CD4-positive, alpha-beta T cell treated with Interleukin-15 for 4 hours (primary cell): ENCODE data around the gene ZNF536.
"Not testable (repeated sequence)": the region's sequence is repeated elsewhere in the genome, so short reads cannot be mapped to it uniquely, and the experiment has no call there.

Experiments
- DNase-seq: peaks from one replicate; pipeline ENCODE4 v3.0.0-alpha.2; 2020; ENCODE audit warnings: low spot score

The ZNF536 gene

GRCh38 chr19:30419568-30420180 is 47.5 kb downstream of the ZNF536 start:
- DNase-seq: no peak

GRCh38 chr19:30420316-30420715 is 48.1 kb downstream of the ZNF536 start:
- DNase-seq: no peak

- no peak for DNase-seq
These were observed 48.7 kb downstream of the ZNF536 start for GRCh38 chr19:30420881-30421280.

GRCh38 chr19:30421571-30421970 is 49.4 kb downstream of the ZNF536 start:
- no peak for DNase-seq

- DNase-seq: no peak
These were observed 51.3 kb downstream of the ZNF536 start for GRCh38 chr19:30423481-30423880.

GRCh38 chr19:30425885-30426838 is 54.0 kb downstream of the ZNF536 start:
- no peak for DNase-seq

- DNase-seq: no peak
These were observed 54.7 kb downstream of the ZNF536 start for GRCh38 chr19:30426864-30427263.

- no peak for DNase-seq
These were observed 56.0 kb downstream of the ZNF536 start for GRCh38 chr19:30428092-30428680.

- DNase-seq: no peak
These were observed 56.7 kb downstream of the ZNF536 start for GRCh38 chr19:30428844-30429243.

GRCh38 chr19:30430206-30430734 is 58.1 kb downstream of the ZNF536 start:
- no peak for DNase-seq

GRCh38 chr19:30431591-30431990 is 59.4 kb downstream of the ZNF536 start:
- DNase-seq: no peak

GRCh38 chr19:30434797-30435594 is 62.8 kb downstream of the ZNF536 start:
- no peak for DNase-seq

GRCh38 chr19:30437869-30438268 is 65.7 kb downstream of the ZNF536 start:
- no peak for DNase-seq

GRCh38 chr19:30439310-30439709 is 67.1 kb downstream of the ZNF536 start:
- DNase-seq: no peak

GRCh38 chr19:30441011-30441410 is 68.8 kb downstream of the ZNF536 start:
- DNase-seq: no peak

GRCh38 chr19:30442674-30443073 is 70.5 kb downstream of the ZNF536 start:
- DNase-seq: no peak

- no peak for DNase-seq
These were observed 71.5 kb downstream of the ZNF536 start for GRCh38 chr19:30443531-30444252.

- DNase-seq: no peak
These were observed 72.1 kb downstream of the ZNF536 start for GRCh38 chr19:30444253-30444671.

- DNase-seq: no peak
These were observed 72.6 kb downstream of the ZNF536 start for GRCh38 chr19:30444686-30445232.

GRCh38 chr19:30445385-30445784 is 73.2 kb downstream of the ZNF536 start:
- DNase-seq: no peak

GRCh38 chr19:30446120-30446519 is 73.9 kb downstream of the ZNF536 start:
- not testable (repeated sequence) for DNase-seq
